Measurements from ENCODE around the gene RNF181.
A peak's percentile ranks its signal among the peaks of the same experiment; 100 is the strongest.
"Not testable (repeated sequence)": the region's sequence is repeated elsewhere in the genome, so short reads cannot be mapped to it uniquely, and the experiment has no call there.

The RNF181 gene

DNA sequence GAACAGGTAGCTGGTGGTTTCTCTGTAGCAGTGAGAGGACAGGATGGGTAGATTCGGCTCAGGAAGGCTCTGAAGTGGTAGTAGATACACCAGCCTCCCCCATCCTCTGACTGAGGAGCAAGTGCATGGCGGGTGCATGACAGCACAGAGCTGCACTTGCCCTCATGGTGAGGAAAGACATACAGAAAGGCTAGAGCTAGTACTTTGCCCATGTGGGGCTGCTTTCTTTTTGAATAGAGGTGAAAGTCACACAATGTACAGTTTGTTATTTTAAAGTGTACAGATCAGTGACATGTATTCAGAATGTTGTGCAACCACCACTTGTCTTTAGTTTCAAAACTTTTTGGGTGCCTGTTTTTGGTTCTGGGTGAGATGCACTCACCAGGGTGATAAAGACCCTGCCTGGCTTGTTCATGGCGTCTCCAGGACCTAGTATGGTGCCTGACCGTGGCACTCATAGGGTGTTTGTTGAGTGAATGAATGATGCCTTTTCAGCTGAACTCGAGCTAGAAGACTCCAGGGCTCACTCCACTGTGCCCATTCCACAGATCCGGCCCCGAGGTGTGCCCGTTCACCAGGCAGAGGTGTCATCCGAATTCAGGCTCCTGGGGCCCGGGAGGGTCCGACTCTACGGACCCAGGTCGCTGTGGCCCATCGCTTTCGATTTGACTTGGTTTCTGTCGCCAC lies 11.7 kb upstream of the RNF181 start:
- no peaks in the 10 kb centered on the region for H3K9me3 ChIP-seq (ENCODE audit: control insufficient read depth, insufficient read depth, low read length)
- H3K36me3 ChIP-seq (ENCODE audit: insufficient read depth, low read length): peaks cover 7% of the 10 kb centered on the region; the same call in 1 of the 2 replicates

DNA sequence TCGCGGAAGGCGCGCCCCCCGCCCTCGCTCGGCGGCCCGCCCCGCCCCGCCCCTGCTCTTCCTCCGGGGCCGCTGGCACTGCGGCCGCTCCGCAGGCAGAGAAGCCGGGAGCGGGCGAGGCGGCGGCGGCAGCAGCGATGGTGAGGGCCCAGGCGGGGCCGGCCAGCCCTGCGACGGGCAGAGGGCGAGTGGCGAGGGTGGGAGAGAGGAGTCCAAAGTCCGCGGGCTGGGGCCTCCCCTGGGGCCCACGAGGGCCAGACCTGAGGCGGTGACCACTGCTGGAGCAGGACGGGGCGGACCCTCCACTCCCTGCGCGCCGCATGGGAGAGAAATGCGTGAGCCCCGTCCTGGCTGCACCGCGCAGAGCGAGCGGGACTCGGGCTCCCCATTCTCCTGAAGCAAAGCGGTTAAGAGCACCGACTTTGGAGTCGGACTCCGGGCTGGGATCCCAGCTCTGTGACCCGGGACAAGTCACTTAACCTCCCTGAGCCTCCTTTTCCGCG lies 11.1 kb upstream of the RNF181 start, which contains the start of gene VAMP5:
VAMP5 (plus strand) TSS at position 78 of the 503 bp plus-strand sequence; CDS start at position 138, 60 bp downstream.
- Histone ChIP-seq H3K36me3 (ENCODE audit: insufficient read depth, low read length) (peaks cover 7% of the 10 kb centered on the region; the same call in 1 of the 2 replicates), H3K9ac (ENCODE audit: low read depth, low read length) (peak within 1 kb of the TSS; percentile 53; the same call in 1 of the 2 replicates), H3K9me3 (ENCODE audit: control insufficient read depth, insufficient read depth, low read length) (no peaks in the 10 kb centered on the region), H3K4me1 (ENCODE audit: insufficient read depth, low read length) (peaks cover 18% of the 10 kb centered on the region)

More for the DNA sequence above, 11.7 kb upstream of the RNF181 start:
- Histone ChIP-seq H3K4me1 (ENCODE audit: insufficient read depth, low read length) (peaks cover 24% of the 10 kb centered on the region), H3K9ac (ENCODE audit: low read depth, low read length) (no peak overlapping the region; the same call in 1 of the 2 replicates)

DNA sequence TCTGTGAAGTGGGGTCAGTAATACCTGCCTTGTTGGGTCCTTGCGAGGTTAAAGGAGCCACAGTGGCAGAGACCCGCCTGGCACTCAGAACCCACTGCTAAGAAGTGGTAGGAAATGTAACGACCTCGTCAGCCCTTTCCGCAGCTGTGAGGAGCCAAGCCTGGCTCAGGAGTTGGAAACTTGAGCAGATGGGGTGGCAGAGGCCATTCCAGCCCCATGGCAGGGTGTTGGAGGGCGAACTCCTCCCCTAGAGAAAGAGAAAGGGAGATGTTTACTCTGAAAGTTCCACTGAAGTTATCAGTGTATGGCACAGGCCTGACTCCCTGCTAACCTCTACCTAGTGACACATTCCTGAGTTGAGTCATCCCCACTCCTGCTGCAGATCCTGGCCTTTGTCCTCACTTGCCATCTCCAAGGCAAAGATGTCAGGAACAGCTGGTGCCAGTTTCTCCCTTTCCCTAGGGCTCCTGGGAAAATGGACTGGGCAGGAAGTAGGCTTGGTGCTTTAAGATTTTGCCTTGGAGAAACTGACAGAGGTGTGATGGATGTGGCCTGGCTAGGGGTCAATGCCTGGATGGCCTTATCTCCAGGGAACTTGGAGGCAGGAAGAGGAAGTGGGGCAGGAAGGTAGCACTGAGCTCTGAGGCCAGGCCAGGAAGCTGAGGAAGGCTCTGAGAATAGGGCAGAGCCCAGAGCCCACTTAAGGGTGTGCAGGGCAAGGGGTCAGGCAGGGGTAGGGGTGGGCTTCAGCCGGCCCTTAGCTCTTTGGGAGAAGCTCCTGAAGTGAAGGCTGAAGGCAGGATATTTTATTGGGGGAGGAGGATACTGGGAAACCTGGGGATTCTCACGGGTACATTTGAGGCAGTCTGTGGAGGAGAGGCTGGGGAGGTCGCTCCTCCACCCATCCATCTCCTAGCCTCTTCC lies 10.4 kb upstream of the RNF181 start:
- Histone ChIP-seq H3K9me3 (ENCODE audit: control insufficient read depth, insufficient read depth, low read length) (no peaks in the 10 kb centered on the region), H3K9ac (ENCODE audit: low read depth, low read length) (peak overlapping the region; percentile 53; the same call in 1 of the 2 replicates)

DNA sequence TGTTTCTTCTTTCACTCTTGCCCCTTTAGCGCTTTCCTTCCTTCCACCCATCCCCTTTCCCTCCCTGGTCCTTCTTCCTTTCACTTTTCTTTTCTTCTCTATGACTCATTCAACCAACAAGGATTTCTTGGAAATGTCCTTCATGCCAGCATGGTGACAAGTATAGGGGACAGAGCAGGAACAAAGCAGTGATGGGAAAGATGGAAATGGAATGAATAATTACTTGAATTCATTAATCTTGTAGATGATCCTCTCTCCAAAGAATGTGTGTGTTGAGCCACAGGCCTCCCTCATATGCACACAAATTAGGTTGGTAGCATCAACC lies 9.8 kb upstream of the RNF181 start:
- no peak overlapping the region for H3K9ac ChIP-seq (ENCODE audit: low read depth, low read length)
- no peaks in the 10 kb centered on the region for H3K9me3 ChIP-seq (ENCODE audit: control insufficient read depth, insufficient read depth, low read length)
- H3K36me3 ChIP-seq (ENCODE audit: insufficient read depth, low read length): peaks cover 6% of the 10 kb centered on the region; the same call in 1 of the 2 replicates
- H3K4me1 ChIP-seq (ENCODE audit: insufficient read depth, low read length): peaks cover 14% of the 10 kb centered on the region

More for the DNA sequence above, 10.4 kb upstream of the RNF181 start:
- Histone ChIP-seq H3K36me3 (ENCODE audit: insufficient read depth, low read length) (peaks cover 7% of the 10 kb centered on the region; the same call in 1 of the 2 replicates), H3K4me1 (ENCODE audit: insufficient read depth, low read length) (peaks cover 14% of the 10 kb centered on the region)

DNA sequence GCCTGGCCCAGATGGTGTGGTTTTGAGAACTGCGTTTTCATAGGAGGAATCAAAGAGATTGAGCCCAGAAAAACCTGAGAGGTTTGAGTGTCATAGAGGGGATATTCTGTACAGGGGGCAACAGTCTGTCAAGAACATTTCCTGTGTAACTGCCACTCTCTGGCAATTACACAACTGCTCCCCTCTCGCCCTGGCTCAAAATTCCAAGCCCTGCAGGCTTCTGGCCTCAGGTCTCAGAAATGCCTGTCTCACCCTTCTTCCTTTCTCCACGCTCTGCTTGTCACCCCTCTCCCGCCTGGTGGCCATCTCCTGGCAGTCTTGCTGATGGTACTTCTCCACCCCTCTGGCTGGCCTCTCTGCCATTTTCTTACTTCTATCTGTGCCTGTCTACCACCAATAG lies 7.3 kb upstream of the RNF181 start:
- Histone ChIP-seq H3K9ac (ENCODE audit: low read depth, low read length) (no peak overlapping the region), H3K4me1 (ENCODE audit: insufficient read depth, low read length) (peaks cover 14% of the 10 kb centered on the region), H3K36me3 (ENCODE audit: insufficient read depth, low read length) (no peaks in the 10 kb centered on the region), H3K9me3 (ENCODE audit: control insufficient read depth, insufficient read depth, low read length) (no peaks in the 10 kb centered on the region)

DNA sequence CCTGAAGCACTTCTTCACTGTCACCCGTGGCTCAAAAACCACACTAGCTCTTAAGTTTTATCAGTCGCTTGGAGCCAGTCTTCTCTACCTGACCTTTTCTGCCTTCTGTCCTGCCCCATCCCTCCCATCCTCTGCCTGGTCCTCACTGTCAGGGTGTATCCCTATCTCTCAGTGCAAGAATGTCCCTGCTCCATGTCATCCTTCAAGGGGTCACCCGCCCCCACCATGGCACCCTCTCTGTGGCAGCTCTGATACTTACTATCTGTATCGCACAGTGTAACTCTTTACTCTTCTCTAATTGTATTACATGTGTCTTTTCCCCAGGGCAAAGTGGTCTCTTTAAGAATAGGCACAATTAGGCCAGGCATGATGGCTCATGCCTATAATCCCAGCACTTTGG lies 6.9 kb upstream of the RNF181 start:
- H3K36me3 ChIP-seq (ENCODE audit: insufficient read depth, low read length): no peaks in the 10 kb centered on the region
- peaks cover 14% of the 10 kb centered on the region for H3K4me1 ChIP-seq (ENCODE audit: insufficient read depth, low read length)
- H3K9me3 ChIP-seq (ENCODE audit: control insufficient read depth, insufficient read depth, low read length): no peaks in the 10 kb centered on the region
- no peak overlapping the region for H3K9ac ChIP-seq (ENCODE audit: low read depth, low read length)

DNA sequence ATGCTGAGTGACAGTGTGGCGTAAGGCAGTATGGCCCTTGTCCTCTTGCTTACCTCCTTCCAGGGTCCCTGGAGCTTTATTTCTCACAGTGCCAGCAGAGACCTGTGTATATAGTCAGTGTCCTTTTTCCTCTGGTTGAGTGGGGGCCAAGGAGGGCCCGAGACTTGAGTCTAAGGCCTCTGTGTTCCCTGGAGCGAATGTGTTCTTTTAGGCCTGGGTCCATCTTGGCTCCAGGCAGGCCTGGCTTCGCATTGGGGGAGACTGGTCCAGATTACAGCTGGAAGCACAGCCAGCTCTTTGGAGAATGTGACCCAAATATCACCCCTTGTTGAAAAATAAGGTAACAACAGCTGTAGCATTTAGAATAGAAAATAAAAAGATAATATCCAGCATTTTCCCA lies 6.4 kb upstream of the RNF181 start:
- Histone ChIP-seq H3K4me1 (ENCODE audit: insufficient read depth, low read length) (peaks cover 14% of the 10 kb centered on the region), H3K36me3 (ENCODE audit: insufficient read depth, low read length) (no peaks in the 10 kb centered on the region), H3K9me3 (ENCODE audit: control insufficient read depth, insufficient read depth, low read length) (no peaks in the 10 kb centered on the region), H3K9ac (ENCODE audit: low read depth, low read length) (no peak overlapping the region)

DNA sequence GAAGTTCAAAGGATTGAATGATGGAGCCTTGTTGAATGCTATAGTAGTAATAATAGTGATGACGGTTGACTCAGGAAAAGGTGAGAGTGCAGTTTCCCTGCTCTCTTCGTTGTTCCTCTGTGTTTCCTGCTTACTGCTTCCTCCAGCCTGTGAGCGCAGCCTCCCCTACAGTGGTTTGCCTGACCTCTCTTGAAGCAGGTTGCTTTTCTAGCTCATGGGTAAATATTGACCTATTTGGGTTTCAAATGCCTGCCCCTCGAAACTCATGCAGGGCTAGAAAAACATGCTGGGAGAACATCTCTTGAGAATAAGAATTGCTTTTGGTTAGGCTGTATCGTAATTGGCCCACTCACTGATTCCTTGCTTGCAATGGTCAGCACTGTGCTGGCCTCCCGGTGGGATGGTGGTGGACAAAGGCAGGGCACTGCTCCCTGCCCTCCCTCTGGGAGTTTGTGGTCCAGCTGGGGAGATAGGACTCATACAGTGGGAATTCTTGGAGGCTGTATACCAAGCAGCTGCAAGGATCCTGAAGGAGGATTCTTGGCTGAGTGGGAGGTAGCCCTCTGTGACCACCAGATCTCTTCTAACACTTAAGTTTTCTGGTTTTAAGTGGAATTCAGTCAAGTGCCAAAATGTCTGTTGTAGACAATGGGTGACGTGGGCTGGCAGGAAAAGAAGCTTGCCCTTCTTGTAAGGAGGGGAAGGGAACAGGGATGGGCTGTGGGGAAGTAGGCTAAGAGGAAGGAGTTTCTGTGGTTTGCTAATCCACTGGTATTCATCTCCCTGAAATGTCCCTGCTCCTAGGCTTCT lies 5.4 kb upstream of the RNF181 start:
- peaks cover 8% of the 10 kb centered on the region for H3K4me1 ChIP-seq (ENCODE audit: insufficient read depth, low read length)

DNA sequence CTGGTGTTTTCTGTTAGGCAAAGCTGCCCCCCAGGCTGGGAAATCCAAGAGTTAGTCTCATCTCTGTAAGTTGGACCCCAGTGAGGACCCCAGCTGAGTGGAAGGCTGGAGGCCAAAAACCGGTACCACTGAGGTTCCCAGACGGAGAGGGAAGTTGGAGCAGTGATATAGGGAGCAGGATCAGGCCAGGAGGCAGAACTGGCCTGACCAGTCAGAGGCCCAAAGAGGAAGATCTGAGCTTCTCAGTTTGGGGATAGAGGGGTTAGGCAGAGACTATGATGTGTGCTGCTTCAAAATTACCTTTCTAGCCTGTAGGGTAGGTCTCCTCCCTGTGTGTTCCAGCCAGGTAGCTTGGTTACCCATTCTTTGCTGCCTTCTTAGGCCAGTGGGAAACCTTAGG lies 4.6 kb upstream of the RNF181 start:
- H3K36me3 ChIP-seq (ENCODE audit: insufficient read depth, low read length): no peaks in the 10 kb centered on the region
- H3K4me1 ChIP-seq (ENCODE audit: insufficient read depth, low read length): peaks cover under 1% of the 10 kb centered on the region
- no peaks in the 10 kb centered on the region for H3K9me3 ChIP-seq (ENCODE audit: control insufficient read depth, insufficient read depth, low read length)
- no peak overlapping the region for H3K9ac ChIP-seq (ENCODE audit: low read depth, low read length)

More for the DNA sequence above, 5.4 kb upstream of the RNF181 start:
- Histone ChIP-seq H3K9ac (ENCODE audit: low read depth, low read length) (no peak overlapping the region), H3K36me3 (ENCODE audit: insufficient read depth, low read length) (no peaks in the 10 kb centered on the region), H3K9me3 (ENCODE audit: control insufficient read depth, insufficient read depth, low read length) (no peaks in the 10 kb centered on the region)

DNA sequence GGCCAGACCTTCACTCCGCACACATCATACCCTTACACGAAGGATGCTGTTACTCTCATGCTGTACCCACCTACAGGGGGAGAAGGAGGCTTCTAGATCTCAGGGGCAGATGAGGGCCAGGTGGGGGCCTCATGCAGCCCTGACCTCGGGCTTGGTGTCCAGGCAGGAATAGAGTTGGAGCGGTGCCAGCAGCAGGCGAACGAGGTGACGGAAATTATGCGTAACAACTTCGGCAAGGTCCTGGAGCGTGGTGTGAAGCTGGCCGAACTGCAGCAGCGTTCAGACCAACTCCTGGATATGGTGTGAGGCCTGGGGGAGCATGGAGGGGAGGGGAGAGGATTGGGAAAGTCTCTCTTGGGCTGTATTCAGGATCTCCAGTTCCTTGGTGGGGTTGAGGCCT lies 4.0 kb upstream of the RNF181 start:
- H3K4me1 ChIP-seq (ENCODE audit: insufficient read depth, low read length): no peaks in the 10 kb centered on the region
- H3K9ac ChIP-seq (ENCODE audit: low read depth, low read length): no peak overlapping the region
- H3K36me3 ChIP-seq (ENCODE audit: insufficient read depth, low read length): no peaks in the 10 kb centered on the region
- no peaks in the 10 kb centered on the region for H3K9me3 ChIP-seq (ENCODE audit: control insufficient read depth, insufficient read depth, low read length)

DNA sequence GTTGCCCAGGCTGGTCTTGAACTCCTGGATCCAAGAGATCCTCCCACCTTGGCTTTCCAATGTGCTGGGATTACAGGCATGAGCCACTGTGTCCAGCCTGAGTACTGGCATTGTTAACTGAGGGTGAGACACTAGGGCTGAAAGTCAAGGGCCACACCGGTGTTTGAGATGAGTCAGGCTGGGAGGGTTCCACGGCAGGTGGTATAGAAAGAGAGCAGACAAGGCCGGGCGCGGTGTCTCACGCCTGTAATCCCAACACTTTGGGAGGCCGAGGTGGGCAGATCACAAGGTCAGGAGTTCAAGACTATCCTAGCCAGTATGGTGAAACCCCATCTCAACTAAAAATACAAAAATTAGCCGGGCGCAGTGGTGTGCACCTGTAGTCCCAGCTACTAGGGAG lies 3.2 kb upstream of the RNF181 start:
- H3K9ac ChIP-seq (ENCODE audit: low read depth, low read length); H3K9me3 ChIP-seq (ENCODE audit: control insufficient read depth, insufficient read depth, low read length); H3K4me1 ChIP-seq (ENCODE audit: insufficient read depth, low read length): not testable (repeated sequence)

DNA sequence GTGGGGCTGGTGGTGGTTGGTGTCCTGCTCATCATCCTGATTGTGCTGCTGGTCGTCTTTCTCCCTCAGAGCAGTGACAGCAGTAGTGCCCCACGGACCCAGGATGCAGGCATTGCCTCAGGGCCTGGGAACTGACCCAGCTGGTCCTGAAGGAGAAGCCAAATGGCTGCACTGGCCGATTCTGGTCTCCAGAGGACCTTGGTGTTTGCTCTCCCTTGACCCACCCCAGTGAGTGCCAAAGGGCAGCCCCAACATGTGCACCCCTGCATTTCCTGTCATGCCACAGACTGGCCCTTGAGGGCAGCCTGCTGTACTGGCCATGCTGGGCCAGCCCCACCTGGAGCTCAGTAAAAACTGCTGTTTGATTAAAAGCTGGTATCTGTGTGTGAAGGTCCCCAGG lies 2.5 kb upstream of the RNF181 start:
- Histone ChIP-seq H3K36me3 (ENCODE audit: insufficient read depth, low read length) (peaks cover 2% of the 10 kb centered on the region; the same call in 1 of the 2 replicates), H3K9me3 (ENCODE audit: control insufficient read depth, insufficient read depth, low read length) (no peaks in the 10 kb centered on the region), H3K4me1 (ENCODE audit: insufficient read depth, low read length) (no peaks in the 10 kb centered on the region), H3K9ac (ENCODE audit: low read depth, low read length) (no peak overlapping the region)

More for the DNA sequence above, 3.2 kb upstream of the RNF181 start:
- not testable (repeated sequence) for H3K36me3 ChIP-seq (ENCODE audit: insufficient read depth, low read length)

DNA sequence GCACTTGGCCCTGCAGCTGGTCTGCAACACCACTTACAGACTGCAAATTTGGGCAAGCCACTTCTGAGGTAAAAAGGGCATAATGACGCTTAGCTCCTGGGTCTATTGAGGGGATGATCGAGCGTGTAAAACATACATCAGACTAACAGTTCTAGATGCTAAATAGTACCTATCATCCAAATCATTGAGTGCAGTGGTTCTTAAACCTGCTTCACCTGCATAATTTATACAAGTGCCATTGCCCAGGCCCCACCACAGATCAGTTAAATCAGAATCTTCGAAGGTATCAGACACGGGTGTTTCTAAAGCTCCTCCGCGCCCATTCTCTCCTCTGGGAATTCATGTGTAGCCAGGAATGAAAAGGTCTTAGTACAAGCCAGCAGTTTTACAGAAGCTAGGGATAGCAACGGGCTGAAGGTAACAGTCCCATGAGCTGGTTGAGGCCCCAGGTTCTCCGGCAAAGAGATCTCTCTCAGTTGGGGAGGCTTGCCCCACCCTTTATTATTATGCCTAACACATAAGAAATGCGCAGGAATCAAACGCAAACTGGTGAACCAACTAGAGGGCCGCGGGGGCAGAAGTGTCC lies 737 bp upstream of the RNF181 start:
- Histone ChIP-seq H3K9ac (ENCODE audit: low read depth, low read length) (peak overlapping the region; percentile 75), H3K9me3 (ENCODE audit: control insufficient read depth, insufficient read depth, low read length) (no peaks in the 10 kb centered on the region), H3K4me1 (ENCODE audit: insufficient read depth, low read length) (no peaks in the 10 kb centered on the region), H3K36me3 (ENCODE audit: insufficient read depth, low read length) (peaks cover 2% of the 10 kb centered on the region; the same call in 1 of the 2 replicates)

DNA sequence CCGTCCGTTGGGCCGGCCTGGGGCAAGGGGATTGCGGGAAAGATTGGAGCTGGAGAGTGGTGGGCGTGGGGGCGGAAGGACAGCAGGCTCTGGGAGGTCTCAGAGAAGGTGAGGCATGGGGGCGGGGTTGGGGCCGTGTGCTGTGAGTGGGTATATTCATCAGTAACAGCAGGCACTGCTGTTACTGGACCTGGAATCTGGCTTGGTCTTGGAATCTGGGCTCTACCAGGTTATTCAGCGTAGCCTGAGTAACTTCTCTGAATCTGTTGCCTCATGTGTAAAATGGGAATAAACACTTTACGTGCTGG lies 435 bp downstream of the RNF181 start:
- Histone ChIP-seq H3K36me3 (ENCODE audit: insufficient read depth, low read length) (peaks cover 2% of the 10 kb centered on the region; the same call in 1 of the 2 replicates), H3K9ac (ENCODE audit: low read depth, low read length) (peak overlapping the region; percentile 75), H3K4me1 (ENCODE audit: insufficient read depth, low read length) (no peaks in the 10 kb centered on the region), H3K9me3 (ENCODE audit: control insufficient read depth, insufficient read depth, low read length) (no peaks in the 10 kb centered on the region)
